Renal cortex interstitium (tissue), 11 donors: Measurements from ENCODE around the gene BID. TPM values are rescaled to one million over a fixed set of nuclear protein-coding genes. Genes with fewer than 3 reads are reported as not detected.
"Not testable (repeated sequence)": the region's sequence is repeated elsewhere in the genome, so short reads cannot be mapped to it uniquely, and the experiment has no call there.

Source experiments
- DNase-seq, 11 donors: peaks; one replicate each; pipeline ENCODE4 v3.0.0-alpha.2; 2013; ENCODE audit warnings: low read depth in 9 of 11, low spot score in 4 of 11; ENCODE audit errors: extremely low read depth in 1 of 11
- polyA plus RNA-seq, 3 donors: library from polyadenylated mRNA; unstranded; fragments of 120-200 nt; gene quantifications; one replicate each; pipeline ENCODE4 v1.2.1, GENCODE V29; 2013; ENCODE audit not compliant: insufficient read length in 3 of 3

The BID gene
- polyA plus RNA-seq, 3 donors: 14.2 to 22.2 (median 17.5) TPM

DNA sequence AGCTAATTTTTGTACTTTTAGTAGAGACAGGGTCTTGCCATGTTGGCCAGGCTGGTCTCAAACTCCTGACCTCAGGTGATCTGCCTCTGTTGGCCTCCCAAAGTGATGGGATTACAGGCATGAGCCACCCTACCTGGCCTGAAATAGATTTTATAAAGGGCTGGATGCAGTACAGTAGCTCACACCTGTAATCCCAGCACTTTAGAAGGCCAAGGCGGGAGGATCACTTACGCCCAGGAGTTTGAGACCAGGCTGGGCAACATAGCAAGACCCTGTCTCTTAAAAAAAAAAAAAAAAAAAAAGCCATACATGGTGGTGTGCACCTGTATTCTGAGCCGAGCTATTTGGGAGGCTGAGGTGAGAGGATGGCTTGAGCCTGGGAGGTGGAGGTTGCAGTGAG lies 76.0 kb downstream of the BID start:
- not testable (repeated sequence) for DNase-seq

DNA sequence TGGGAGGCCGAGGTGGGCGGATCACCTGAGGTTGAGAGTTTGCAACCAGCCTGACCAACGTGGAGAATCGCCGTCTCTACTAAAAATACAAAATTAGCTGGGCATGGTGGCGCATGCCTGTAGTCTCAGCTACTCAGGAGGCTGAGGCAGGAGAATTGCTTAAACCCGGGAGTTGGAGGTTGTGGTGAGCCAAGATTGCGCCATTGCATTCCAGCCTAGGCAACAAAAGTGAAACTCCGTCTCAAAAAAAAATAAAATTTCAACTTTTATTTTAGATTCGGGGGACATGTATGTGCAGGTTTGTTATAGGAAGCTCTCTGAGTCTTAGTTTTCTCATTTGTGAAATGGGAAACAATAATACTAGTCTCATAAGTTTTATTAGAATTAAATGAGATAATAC lies 77.1 kb downstream of the BID start:
- not testable (repeated sequence) for DNase-seq

DNA sequence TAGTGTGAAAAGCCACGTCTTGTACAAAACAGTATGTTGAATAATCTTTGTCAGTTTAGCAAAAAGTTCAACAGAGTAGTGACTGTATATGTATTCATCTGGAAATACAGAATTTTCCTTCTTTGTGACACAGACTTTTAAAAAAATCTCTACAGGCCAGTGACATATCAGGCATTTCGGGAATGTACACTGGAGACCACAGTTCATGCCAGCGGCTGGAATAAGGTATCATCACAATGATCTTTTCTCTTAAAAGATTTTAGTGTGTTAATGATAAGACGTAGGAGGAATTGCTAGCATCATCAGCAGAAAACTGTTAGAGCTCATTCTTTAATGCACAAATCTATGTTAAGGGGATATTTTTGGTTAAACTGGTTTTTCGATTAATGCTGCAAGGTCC lies 78.3 kb downstream of the BID start:
- no peak for DNase-seq

DNA sequence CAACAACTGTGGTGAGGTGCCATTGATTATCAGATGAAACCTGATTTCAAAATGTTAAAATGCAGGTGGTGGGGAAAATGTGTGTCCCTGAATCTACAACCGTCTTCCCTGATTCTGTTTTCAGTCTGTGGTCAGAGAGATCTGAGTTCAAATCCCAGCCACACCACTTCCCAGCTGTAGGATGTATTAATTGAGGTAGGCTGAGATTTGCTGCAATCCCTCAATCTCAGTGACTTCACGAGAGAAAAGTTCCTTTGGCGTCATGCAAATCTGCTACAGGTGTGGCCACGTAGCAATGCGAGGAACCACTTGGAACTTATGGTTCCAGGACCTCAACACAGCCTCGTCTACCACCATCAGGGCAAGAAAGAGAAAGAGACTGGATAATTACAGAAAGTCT lies 79.5 kb downstream of the BID start:
- DNase-seq: no peak

DNA sequence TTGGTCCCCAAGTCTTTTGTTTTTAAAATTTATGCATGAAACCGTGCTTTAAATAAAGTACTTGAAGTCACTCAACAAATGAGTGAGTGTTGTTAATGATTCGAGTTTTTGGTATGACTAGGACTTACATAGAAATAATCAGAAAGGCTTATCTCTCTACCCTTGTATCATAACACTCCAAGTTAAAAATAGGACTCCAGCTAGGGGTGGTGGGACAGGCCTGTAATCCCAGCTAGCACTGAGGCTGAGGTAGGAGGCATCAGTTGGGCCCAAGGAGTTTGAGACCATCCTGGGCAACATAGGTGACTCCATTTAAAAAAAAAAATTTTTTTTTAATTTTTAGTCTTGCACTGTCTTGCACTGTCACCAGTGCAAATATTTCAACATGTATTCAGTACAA lies 80.1 kb downstream of the BID start:
- no peak for DNase-seq

DNA sequence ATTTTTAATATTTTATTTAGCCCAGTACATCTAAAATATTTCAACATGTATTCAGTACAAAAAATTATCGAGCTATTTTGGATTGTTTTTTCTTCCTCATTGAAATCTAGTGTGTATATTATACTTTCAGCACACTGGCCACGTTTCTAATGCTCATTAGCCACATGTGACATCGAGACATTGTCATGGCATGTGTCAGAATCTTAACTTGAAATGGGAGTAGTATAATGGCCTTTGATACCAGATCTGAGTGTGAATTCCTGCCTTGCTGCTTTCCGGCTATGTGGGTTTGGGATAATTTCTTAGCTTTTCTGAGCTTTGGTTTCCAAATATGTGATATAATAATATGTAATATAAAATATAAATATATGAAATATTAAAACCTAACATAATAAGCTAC lies 81.4 kb downstream of the BID start:
- DNase-seq: no peak

DNA sequence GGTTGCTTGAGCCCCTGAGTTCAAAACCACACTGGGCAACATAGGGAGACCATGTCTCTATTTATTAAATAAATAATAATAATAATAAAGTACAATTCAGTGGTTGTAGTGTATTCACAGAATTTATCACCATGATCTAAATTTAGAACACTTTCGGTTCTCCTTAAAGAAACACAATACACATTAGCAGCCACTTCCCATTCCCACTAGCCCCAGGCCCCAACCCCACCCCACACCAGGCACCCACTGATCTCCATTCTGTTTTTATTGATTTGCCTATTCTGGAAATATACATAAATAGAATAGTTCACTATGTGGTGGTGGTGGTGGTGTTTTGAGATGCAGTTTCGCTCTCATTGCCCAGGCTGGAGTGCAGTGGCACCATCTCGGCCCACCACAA lies 90.0 kb downstream of the BID start:
- no peak for DNase-seq

Other genes with a start within 250 kb of the BID start
- gene SLC25A18, start 211.0 kb downstream of the BID start, polyA plus RNA-seq: 1 to 10 TPM; 1.5 to 1.9 (median 1.6) TPM
- gene ATP6V1E1, start 145.7 kb downstream of the BID start, polyA plus RNA-seq: 100 to 1,000 TPM; 122 to 131 (median 129) TPM
- 10 to 100 TPM; 46.6 to 49.5 (median 47.4) TPM for gene BCL2L13, start 135.7 kb downstream of the BID start, polyA plus RNA-seq